OCI-LY1 (cell line): ENCODE measurements around the gene CCDC102A.

ENCODE experiments used
- H2AFZ ChIP-seq: fragments of 200-600 bp; sonication (generic), shearing (Covaris generic); 2 replicates; pipeline ENCODE4 v1.6.0; 2014; ENCODE audit warnings: antibody characterized with exemption, mild to moderate bottlenecking, low read length
- H3F3A ChIP-seq: fragments of 200-600 bp; sonication (generic), shearing (Covaris generic); 2 replicates; pipeline ENCODE4 v1.6.0; 2014; ENCODE audit warnings: mild to moderate bottlenecking, antibody characterized with exemption, low read length, moderate library complexity; ENCODE audit not compliant: insufficient read depth
- H3K27ac ChIP-seq: fragments of 200-600 bp; sonication (generic); 2 replicates; pipeline ENCODE4 v1.5.1; 2014; ENCODE audit warnings: low read length, mixed run types, mild to moderate bottlenecking, low read depth; ENCODE audit not compliant: poor library complexity, severe bottlenecking
- H3K27me3 ChIP-seq: fragments of 200-600 bp; sonication (generic); 2 replicates; pipeline ENCODE4 v1.6.0; 2014; ENCODE audit warnings: antibody characterized with exemption, mild to moderate bottlenecking, low read length, moderate library complexity; ENCODE audit not compliant: insufficient read depth
- H3K36me3 ChIP-seq: fragments of 200-600 bp; sonication (generic); 2 replicates; pipeline ENCODE4 v1.6.1; 2014; ENCODE audit warnings: mild to moderate bottlenecking, antibody characterized with exemption, low read length, moderate library complexity, mixed read lengths; ENCODE audit not compliant: insufficient read depth
- H3K4me1 ChIP-seq: fragments of 200-600 bp; sonication (generic); 2 replicates; pipeline ENCODE4 v1.5.1; 2014; ENCODE audit warnings: mild to moderate bottlenecking, low read length, moderate library complexity; ENCODE audit not compliant: insufficient read depth, severe bottlenecking
- H3K4me2 ChIP-seq: fragments of 200-600 bp; sonication (generic), shearing (Covaris generic); 2 replicates; pipeline ENCODE4 v1.6.1; 2014; ENCODE audit warnings: low read length
- H3K4me3 ChIP-seq: fragments of 200-600 bp; sonication (generic); 2 replicates; pipeline ENCODE4 v1.5.1; 2014; ENCODE audit warnings: low read length, low read depth, mild to moderate bottlenecking, mixed read lengths; ENCODE audit not compliant: poor library complexity, severe bottlenecking
- H3K79me2 ChIP-seq: fragments of 200-600 bp; shearing (Covaris generic); 2 replicates; pipeline ENCODE4 v1.6.1; 2016; ENCODE audit warnings: mixed run types, low read length, mixed read lengths; ENCODE audit not compliant: insufficient read depth
- H3K9ac ChIP-seq: fragments of 200-600 bp; sonication (generic), shearing (Covaris generic); 2 replicates; pipeline ENCODE4 v1.6.1; 2014; ENCODE audit warnings: mild to moderate bottlenecking, low read length, mixed read lengths
- H3K9me2 ChIP-seq: fragments of 200-600 bp; sonication (generic), shearing (Covaris generic); 2 replicates; pipeline ENCODE4 v1.6.1; 2014; ENCODE audit warnings: low read depth, mild to moderate bottlenecking, low read length, mixed read lengths
- H3K9me3 ChIP-seq: fragments of 200-600 bp; shearing (Covaris generic); 2 replicates; pipeline ENCODE4 v1.6.1; 2014; ENCODE audit warnings: low read length, mixed read lengths
- H4K20me1 ChIP-seq: fragments of 200-600 bp; sonication (generic), shearing (Covaris generic); 2 replicates; pipeline ENCODE4 v1.6.0; 2016; ENCODE audit warnings: mild to moderate bottlenecking, low read length; ENCODE audit not compliant: insufficient read depth
- EZH2 ChIP-seq: fragments of 200-600 bp; sonication (generic), shearing (Covaris generic); IDR thresholded peaks from 2 replicates; pipeline ENCODE4 v1.8.0; 2017; ENCODE audit warnings: borderline replicate concordance, mixed run types, mild to moderate bottlenecking, antibody characterized with exemption, low read length, moderate library complexity, mixed read lengths
- TF ChIP-seq, protein P1 (sequence below): fragments of 200-600 bp; sonication (generic), shearing (Covaris generic); IDR thresholded peaks from 2 replicates; pipeline ENCODE4 v1.5.1; 2017; ENCODE audit warnings: mild to moderate bottlenecking, antibody characterized with exemption, low read length, moderate library complexity, mixed read lengths

Gene CCDC102A

DNA sequence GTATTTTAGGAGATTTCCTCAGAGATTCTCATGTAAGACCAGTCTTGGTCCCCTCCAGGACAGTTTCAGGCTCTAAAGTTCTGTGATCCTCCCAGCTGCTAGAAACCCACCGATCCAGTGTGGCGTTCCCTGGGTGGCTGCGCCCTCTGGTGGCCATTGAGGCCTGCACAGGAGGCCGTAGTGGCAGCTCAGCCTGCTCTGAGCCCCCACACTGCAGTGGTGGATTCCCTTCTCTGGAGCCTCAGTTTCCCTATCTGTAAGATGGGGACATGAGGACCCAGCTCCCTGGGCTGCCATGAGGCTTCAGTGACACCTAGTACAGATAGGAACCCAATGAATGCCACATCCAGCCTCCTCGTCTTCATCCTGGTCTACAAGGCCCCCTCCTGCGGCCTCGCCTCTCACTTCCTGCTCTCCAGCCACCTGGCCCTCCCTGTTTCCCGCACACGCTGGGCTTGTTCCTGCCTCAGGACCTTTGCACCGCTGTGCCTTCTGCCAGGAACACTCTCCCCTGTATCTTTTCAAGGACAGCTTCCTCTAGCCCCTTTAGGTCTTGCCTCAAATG is 16.5 kb downstream of the CCDC102A start:
- TF ChIP-seq, protein P1, sequence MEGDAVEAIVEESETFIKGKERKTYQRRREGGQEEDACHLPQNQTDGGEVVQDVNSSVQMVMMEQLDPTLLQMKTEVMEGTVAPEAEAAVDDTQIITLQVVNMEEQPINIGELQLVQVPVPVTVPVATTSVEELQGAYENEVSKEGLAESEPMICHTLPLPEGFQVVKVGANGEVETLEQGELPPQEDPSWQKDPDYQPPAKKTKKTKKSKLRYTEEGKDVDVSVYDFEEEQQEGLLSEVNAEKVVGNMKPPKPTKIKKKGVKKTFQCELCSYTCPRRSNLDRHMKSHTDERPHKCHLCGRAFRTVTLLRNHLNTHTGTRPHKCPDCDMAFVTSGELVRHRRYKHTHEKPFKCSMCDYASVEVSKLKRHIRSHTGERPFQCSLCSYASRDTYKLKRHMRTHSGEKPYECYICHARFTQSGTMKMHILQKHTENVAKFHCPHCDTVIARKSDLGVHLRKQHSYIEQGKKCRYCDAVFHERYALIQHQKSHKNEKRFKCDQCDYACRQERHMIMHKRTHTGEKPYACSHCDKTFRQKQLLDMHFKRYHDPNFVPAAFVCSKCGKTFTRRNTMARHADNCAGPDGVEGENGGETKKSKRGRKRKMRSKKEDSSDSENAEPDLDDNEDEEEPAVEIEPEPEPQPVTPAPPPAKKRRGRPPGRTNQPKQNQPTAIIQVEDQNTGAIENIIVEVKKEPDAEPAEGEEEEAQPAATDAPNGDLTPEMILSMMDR, result peak; percentile 96
- TF ChIP-seq EZH2, result no peak
- H4K20me1 ChIP-seq, result no peaks in the 10 kb centered on the region
- H2AFZ ChIP-seq, result no peak overlapping the region

DNA sequence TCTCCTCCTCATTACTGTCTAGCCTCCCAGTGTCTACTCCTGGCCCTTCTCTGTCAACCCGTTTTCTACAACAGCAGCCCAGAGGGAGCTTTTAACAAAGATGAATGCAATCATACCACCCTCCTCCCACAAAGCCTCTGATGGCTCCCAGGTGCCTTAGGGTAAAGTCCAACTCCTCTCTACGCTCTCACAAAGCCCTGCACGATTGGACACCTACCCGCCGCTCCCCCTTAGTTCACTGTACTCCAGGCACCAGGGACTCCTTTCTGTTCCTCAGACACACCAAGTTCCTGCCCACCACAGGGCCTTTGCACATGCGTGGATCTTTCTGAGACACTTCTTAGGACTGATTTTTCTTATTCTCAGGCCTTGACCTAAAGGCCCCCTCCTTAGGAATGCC is 17.4 kb downstream of the CCDC102A start:
- H3K27ac ChIP-seq, result no peak overlapping the region

More for the DNA sequence above, 16.5 kb downstream of the CCDC102A start:
- Histone ChIP-seq H3K4me1 (no peaks in the 10 kb centered on the region), H3K9me3 (no peaks in the 10 kb centered on the region), H3K27me3 (no peaks in the 10 kb centered on the region), H3K4me3 (no peak overlapping the region), H3K36me3 (no peaks in the 10 kb centered on the region), H3K9me2 (no peaks in the 10 kb centered on the region), H3K79me2 (no peaks in the 10 kb centered on the region), H3K9ac (no peak overlapping the region), H3K4me2 (no peak overlapping the region), H3F3A (no peaks in the 10 kb centered on the region), H3K27ac (no peak overlapping the region)

DNA sequence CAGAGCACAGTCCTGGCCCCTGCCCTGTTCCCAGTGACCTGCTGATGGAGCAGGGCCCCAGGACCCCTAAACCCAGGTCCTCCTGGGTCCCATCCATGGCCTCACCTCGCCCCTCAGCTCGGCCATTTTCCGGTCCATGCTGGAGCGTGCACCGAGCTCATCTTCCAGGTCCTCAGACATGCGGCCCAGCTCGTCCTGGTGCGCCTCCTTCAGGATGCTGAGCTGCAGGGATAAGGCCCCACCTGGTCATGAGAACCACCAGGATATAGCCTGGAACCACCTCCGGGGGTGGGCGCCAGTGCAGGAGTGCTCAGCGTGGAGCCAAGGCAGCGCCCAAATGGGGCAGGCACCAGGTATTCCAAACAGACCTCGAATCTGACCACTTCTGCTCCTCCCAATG is 17.9 kb downstream of the CCDC102A start:
- TF ChIP-seq EZH2, result no peak
- TF ChIP-seq, protein P1, result no peak
- H3K4me1 ChIP-seq, result no peaks in the 10 kb centered on the region

More for the DNA sequence above, 17.4 kb downstream of the CCDC102A start:
- Histone ChIP-seq H4K20me1 (no peaks in the 10 kb centered on the region), H3K4me3 (no peak overlapping the region), H3K9me3 (no peaks in the 10 kb centered on the region), H2AFZ (no peak overlapping the region), H3F3A (no peaks in the 10 kb centered on the region), H3K27me3 (no peaks in the 10 kb centered on the region), H3K36me3 (no peaks in the 10 kb centered on the region), H3K4me1 (no peaks in the 10 kb centered on the region), H3K9ac (no peak overlapping the region), H3K9me2 (no peaks in the 10 kb centered on the region), H3K79me2 (no peaks in the 10 kb centered on the region), H3K4me2 (no peak overlapping the region)
- TF ChIP-seq, protein P1, result no peak
- no peak for TF ChIP-seq EZH2

More for the DNA sequence above, 17.9 kb downstream of the CCDC102A start:
- Histone ChIP-seq H3K36me3 (no peaks in the 10 kb centered on the region), H3K27ac (no peak overlapping the region), H3F3A (no peaks in the 10 kb centered on the region), H3K9me3 (no peaks in the 10 kb centered on the region), H3K9ac (no peak overlapping the region), H4K20me1 (no peaks in the 10 kb centered on the region), H3K4me2 (no peak overlapping the region), H3K27me3 (no peaks in the 10 kb centered on the region), H2AFZ (no peak overlapping the region), H3K4me3 (no peak overlapping the region), H3K79me2 (no peaks in the 10 kb centered on the region), H3K9me2 (no peaks in the 10 kb centered on the region)
